Testis (tissue), 3 donors: ENCODE results near the gene GSG1L. TPM values are rescaled to one million over a fixed set of nuclear protein-coding genes. Genes with fewer than 3 reads are reported as not detected.

Experiments used
- DNase-seq: peaks from one replicate; pipeline ENCODE4 v3.0.0-alpha.2; 2019
- H3K27ac ChIP-seq, 2 donors: fragments of 200-600 bp; sonication (generic); one replicate each; pipeline ENCODE4 v1.5.1; 2019
- H3K27me3 ChIP-seq: fragments of 200-600 bp; sonication (generic); one replicate; pipeline ENCODE4 v1.5.1; 2019
- H3K36me3 ChIP-seq: fragments of 200-600 bp; sonication (generic); one replicate; pipeline ENCODE4 v1.5.1; 2017; ENCODE audit warnings: low read depth; ENCODE audit errors: missing control alignments
- H3K4me1 ChIP-seq: fragments of 200-600 bp; sonication (generic); one replicate; pipeline ENCODE4 v1.5.1; 2019
- H3K4me3 ChIP-seq, 2 donors: fragments of 200-600 bp; sonication (generic); one replicate each; pipeline ENCODE4 v1.5.1; 2017 to 2019
- H3K9me3 ChIP-seq: fragments of 200-600 bp; sonication (generic); one replicate; pipeline ENCODE4 v1.5.1; 2017
- CTCF ChIP-seq, 3 experiments: fragments of 450-650 bp in 2 of 3; fragments of 200-600 bp in 1 of 3; sonication (generic) in 1 of 3; IDR thresholded peaks; one replicate each; pipeline ENCODE4 v1.5.1; 2016 to 2019; ENCODE audit warnings: antibody characterized with exemption in 3 of 3, mild to moderate bottlenecking in 2 of 3, moderate library complexity in 1 of 3
- POLR2A ChIP-seq: fragments of 450-650 bp; IDR thresholded peaks from one replicate; pipeline ENCODE4 v1.6.1; 2017; ENCODE audit warnings: antibody characterized with exemption, mild to moderate bottlenecking, moderate library complexity
- WGBS, 2 donors: methylation state at CpG; one replicate each; pipeline ENCODE4 v1.1.5; 2018; 5-methylcytosine and 5-hydroxymethylcytosine counted together
- intact Hi-C: fragments of 100-400 bp; cut with DNase I; formaldehyde crosslinking; loops from one replicate; pipeline ENCODE4 v1.15.1; 2023; ENCODE audit warnings: low total_unique reads
- polyA plus RNA-seq: library from polyadenylated mRNA; stranded (reverse); fragments of 350-450 nt; fragmentation: Illumina TruSeq; extraction: RNeasy Lipid Tissue Mini Kit (QIAGEN cat#74804); gene quantifications from one replicate; pipeline ENCODE4 v1.2.3, GENCODE V29; 2014; ENCODE audit warnings: low read depth, low replicate concordance; ENCODE audit not compliant: insufficient read depth
- total RNA-seq, 2 donors: library from RNA; depleted of rRNA; stranded (reverse); fragments of >200 nt; gene quantifications; one replicate each; pipeline ENCODE4 v1.2.3, GENCODE V29; 2016

GSG1L gene
- total and polyA plus RNA-seq, 3 donors from 2014 or later = 1.1 to 2.8 (median 1.9) TPM

- 50 to 63% methylated on average over 2 to 12 of the region's 12 CpGs for WGBS, 2 donors
- Histone ChIP-seq H3K9me3 (no peaks in the 10 kb centered on the region), H3K36me3 (no peaks in the 10 kb centered on the region), H3K4me1 (no peaks in the 10 kb centered on the region), H3K27me3 (no peaks in the 10 kb centered on the region), H3K4me3 (no peak overlapping the region), H3K27ac (no peak overlapping the region)
- TF ChIP-seq POLR2A (no peak), CTCF (IDR thresholded peaks at IDR 0.05) (no peak)
- intact Hi-C loops = no loop called here
- no peak for DNase-seq
Observed at GRCh38 chr16:27903046-27903655, 160.4 kb downstream of the GSG1L start.

- no peaks in the 10 kb centered on the region for H3K27me3 ChIP-seq
- TF ChIP-seq CTCF (IDR thresholded peaks at IDR 0.05) = no peak
- no peak for TF ChIP-seq POLR2A
- no peaks in the 10 kb centered on the region for H3K9me3 ChIP-seq
- H3K36me3 ChIP-seq = no peaks in the 10 kb centered on the region
- no peaks in the 10 kb centered on the region for H3K4me1 ChIP-seq
- 73 to 91% methylated on average over 8 of the region's 8 CpGs for WGBS, 2 donors
- DNase-seq = no peak
- intact Hi-C loops = no loop called here
- no peak overlapping the region for H3K4me3 ChIP-seq
- H3K27ac ChIP-seq = no peak overlapping the region
Observed at GRCh38 chr16:27902551-27902950, 161.0 kb downstream of the GSG1L start.

- intact Hi-C loops = no loop called here
- H3K9me3 ChIP-seq = no peaks in the 10 kb centered on the region
- DNase-seq = no peak
- WGBS, 2 donors = 82 to 87% methylated on average over 8 of the region's 8 CpGs
- no peak overlapping the region for H3K4me3 ChIP-seq
- H3K27me3 ChIP-seq = no peaks in the 10 kb centered on the region
- H3K4me1 ChIP-seq = no peaks in the 10 kb centered on the region
- H3K27ac ChIP-seq = no peak overlapping the region
- TF ChIP-seq POLR2A (no peak), CTCF (IDR thresholded peaks at IDR 0.05) (no peak)
- no peaks in the 10 kb centered on the region for H3K36me3 ChIP-seq
Observed at GRCh38 chr16:27901956-27902355, 161.6 kb downstream of the GSG1L start.

- intact Hi-C loops = no loop called here
- H3K27me3 ChIP-seq = no peaks in the 10 kb centered on the region
- H3K27ac ChIP-seq = no peak overlapping the region
- no peaks in the 10 kb centered on the region for H3K4me1 ChIP-seq
- no peak overlapping the region for H3K4me3 ChIP-seq
- TF ChIP-seq CTCF (IDR thresholded peaks at IDR 0.05) (no peak), POLR2A (no peak)
- 45 to 83% methylated on average over 2 to 4 of the region's 4 CpGs for WGBS, 2 donors
- H3K9me3 ChIP-seq = no peaks in the 10 kb centered on the region
- DNase-seq = no peak
- H3K36me3 ChIP-seq = no peaks in the 10 kb centered on the region
Observed at GRCh38 chr16:27899736-27900135, 163.8 kb downstream of the GSG1L start.

GRCh38 chr16:27894386-27894785, 169.1 kb downstream of the GSG1L start:
- DNase-seq = no peak
- Histone ChIP-seq H3K4me3 (no peak overlapping the region), H3K27me3 (no peaks in the 10 kb centered on the region), H3K36me3 (no peaks in the 10 kb centered on the region), H3K9me3 (no peaks in the 10 kb centered on the region), H3K27ac (no peak overlapping the region), H3K4me1 (no peaks in the 10 kb centered on the region)
- 59 to 69% methylated on average over 8 of the region's 8 CpGs for WGBS, 2 donors
- no peak for TF ChIP-seq POLR2A
- no peak for TF ChIP-seq CTCF (IDR thresholded peaks at IDR 0.05)
- intact Hi-C loops = no loop called here
